Gastroesophageal sphincter (tissue), 3 donors: ENCODE results near the gene MIPOL1.

Source experiments
- CTCF ChIP-seq, 4 experiments: fragments of 200-600 bp in 2 of 4; fragments of 450-650 bp in 2 of 4; sonication (generic) in 1 of 4; IDR thresholded peaks; one replicate each; pipeline ENCODE4 v1.5.1; 2017 to 2019; ENCODE audit warnings: antibody characterized with exemption in 4 of 4, mild to moderate bottlenecking in 2 of 4, moderate library complexity in 2 of 4
- EP300 ChIP-seq: sonication (generic); formaldehyde crosslinking; IDR thresholded peaks from one replicate; pipeline ENCODE4 v1.6.1; 2017; ENCODE audit warnings: antibody characterized with exemption, mild to moderate bottlenecking
- POLR2A ChIP-seq, 2 donors: fragments of 450-650 bp; IDR thresholded peaks; one replicate each; pipeline ENCODE4 v1.6.1; 2017; ENCODE audit warnings: antibody characterized with exemption in 2 of 2, mild to moderate bottlenecking in 2 of 2, moderate library complexity in 1 of 2
- POLR2AphosphoS5 ChIP-seq: sonication (generic); formaldehyde crosslinking; IDR thresholded peaks from one replicate; pipeline ENCODE4 v1.6.1; 2017; ENCODE audit warnings: antibody characterized with exemption

DNA sequence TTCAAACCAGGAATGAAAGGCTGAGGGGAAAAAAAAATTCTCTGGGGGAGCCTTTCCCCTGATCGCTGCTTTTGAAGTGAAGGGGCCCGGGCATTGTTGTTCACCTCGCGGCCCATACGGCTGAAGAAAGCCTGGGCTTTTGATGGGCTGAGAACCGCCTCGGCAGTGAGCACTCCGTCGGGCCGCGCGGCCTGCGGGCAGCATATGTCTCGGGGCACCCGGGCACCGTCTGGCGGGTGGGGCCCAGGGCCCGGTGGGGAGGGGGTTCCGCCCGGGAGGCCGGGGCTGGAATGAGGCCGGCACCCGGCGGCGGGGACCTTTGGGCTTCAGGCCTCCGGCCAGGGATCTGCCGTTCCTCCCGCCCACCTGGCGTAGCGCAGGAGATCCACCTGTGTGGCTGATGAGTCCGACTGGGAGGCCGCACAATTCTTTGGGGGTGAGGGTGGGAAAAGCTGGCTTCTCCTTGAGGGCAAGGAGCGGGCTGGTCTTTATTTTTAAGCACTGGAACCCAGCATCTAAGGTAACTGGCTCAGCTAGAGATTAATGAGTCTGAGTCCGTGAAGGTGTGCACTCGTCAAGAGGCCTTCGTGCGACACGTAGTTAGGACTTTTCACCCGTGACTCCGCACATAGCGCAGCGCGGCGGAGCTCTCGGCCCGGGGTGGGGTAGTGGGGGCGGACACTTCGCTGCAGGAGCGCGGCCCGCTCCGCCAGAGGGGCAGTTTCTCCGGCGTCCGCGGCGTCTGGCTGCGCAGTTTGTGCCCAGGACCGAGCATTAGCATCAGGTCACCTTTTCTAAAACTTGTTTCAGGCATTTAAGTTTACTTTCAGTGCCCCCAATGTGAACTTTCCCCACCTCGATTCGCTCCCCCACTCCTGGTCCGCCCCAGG lies 386.7 kb downstream of the MIPOL1 start:
- TF ChIP-seq CTCF (IDR thresholded peaks at IDR 0.05) (no peak), POLR2A (IDR thresholded peaks at IDR 0.05) (no peak), POLR2AphosphoS5 (no peak), EP300 (no peak)
